ENCODE results near the gene PARP3. TPM values are rescaled to one million over a fixed set of nuclear protein-coding genes. Genes with fewer than 3 reads are reported as not detected.

The PARP3 gene
- total RNA-seq, 1 donor from 2014 or later = 22.5 TPM

- H3K36me3 ChIP-seq (ENCODE audit: control insufficient read depth, insufficient read depth, low read length) = peaks cover 8% of the 10 kb centered on the region
- no peak for TF ChIP-seq CTCF (IDR thresholded peaks at IDR 0.05; ENCODE audit: insufficient read depth, low read length, poor library complexity, severe bottlenecking)
Measured at GRCh38 chr3:51937611-51938450, 4.3 kb upstream of the PARP3 start.

GRCh38 chr3:51938780-51939425 is 3.3 kb upstream of the PARP3 start:
- peaks cover 7% of the 10 kb centered on the region for H3K36me3 ChIP-seq (ENCODE audit: control insufficient read depth, insufficient read depth, low read length)
- DNase-seq (ENCODE audit: low read depth) = no peak
- no peak overlapping the region for H3K4me3 ChIP-seq (ENCODE audit: low read depth, low read length)
- no peaks in the 10 kb centered on the region for H3K27me3 ChIP-seq (ENCODE audit: control insufficient read depth, insufficient read depth, low read length)
- no peak for TF ChIP-seq CTCF (IDR thresholded peaks at IDR 0.05; ENCODE audit: insufficient read depth, low read length, poor library complexity, severe bottlenecking)

More at GRCh38 chr3:51937611-51938450, 4.3 kb upstream of the PARP3 start:
- H3K27me3 ChIP-seq (ENCODE audit: control insufficient read depth, insufficient read depth, low read length) = no peaks in the 10 kb centered on the region
- no peak overlapping the region for H3K4me3 ChIP-seq (ENCODE audit: low read depth, low read length)
- DNase-seq (ENCODE audit: low read depth) = no peak

- peaks cover 4% of the 10 kb centered on the region for H3K36me3 ChIP-seq (ENCODE audit: control insufficient read depth, insufficient read depth, low read length)
- peak overlapping the region; percentile 84 for H3K4me3 ChIP-seq (ENCODE audit: low read depth, low read length)
- DNase-seq (ENCODE audit: low read depth) = no peak
- H3K27me3 ChIP-seq (ENCODE audit: control insufficient read depth, insufficient read depth, low read length) = no peaks in the 10 kb centered on the region
- TF ChIP-seq CTCF (IDR thresholded peaks at IDR 0.05; ENCODE audit: insufficient read depth, low read length, poor library complexity, severe bottlenecking) = no peak
Measured at GRCh38 chr3:51940648-51941462, 1.3 kb upstream of the PARP3 start.

- Histone ChIP-seq H3K27me3 (ENCODE audit: control insufficient read depth, insufficient read depth, low read length) (no peaks in the 10 kb centered on the region), H3K4me3 (ENCODE audit: low read depth, low read length) (peak overlapping the region; percentile 84), H3K36me3 (ENCODE audit: control insufficient read depth, insufficient read depth, low read length) (peaks cover 1% of the 10 kb centered on the region)
- no peak for DNase-seq (ENCODE audit: low read depth)
- no peak for TF ChIP-seq CTCF (IDR thresholded peaks at IDR 0.05; ENCODE audit: insufficient read depth, low read length, poor library complexity, severe bottlenecking)
Measured at GRCh38 chr3:51941463-51941797, 733 bp upstream of the PARP3 start.

GRCh38 chr3:51942603-51943450 is 664 bp downstream of the PARP3 start:
- no peaks in the 10 kb centered on the region for H3K27me3 ChIP-seq (ENCODE audit: control insufficient read depth, insufficient read depth, low read length)
- TF ChIP-seq CTCF (IDR thresholded peaks at IDR 0.05; ENCODE audit: insufficient read depth, low read length, poor library complexity, severe bottlenecking) = no peak

More at GRCh38 chr3:51942603-51943450, 664 bp downstream of the PARP3 start:
- peak overlapping the region; percentile 44 for H3K4me3 ChIP-seq (ENCODE audit: low read depth, low read length)
- H3K36me3 ChIP-seq (ENCODE audit: control insufficient read depth, insufficient read depth, low read length) = no peaks in the 10 kb centered on the region
- DNase-seq (ENCODE audit: low read depth) = no peak

Measured in kidney epithelial cell (primary cell).